ENCODE data around the gene OCSTAMP. TPM values are rescaled to one million over a fixed set of nuclear protein-coding genes. Genes with fewer than 3 reads are reported as not detected.

Gene OCSTAMP
- total and polyA plus RNA-seq, 7 experiments from 2014 or later, result not detected

DNA sequence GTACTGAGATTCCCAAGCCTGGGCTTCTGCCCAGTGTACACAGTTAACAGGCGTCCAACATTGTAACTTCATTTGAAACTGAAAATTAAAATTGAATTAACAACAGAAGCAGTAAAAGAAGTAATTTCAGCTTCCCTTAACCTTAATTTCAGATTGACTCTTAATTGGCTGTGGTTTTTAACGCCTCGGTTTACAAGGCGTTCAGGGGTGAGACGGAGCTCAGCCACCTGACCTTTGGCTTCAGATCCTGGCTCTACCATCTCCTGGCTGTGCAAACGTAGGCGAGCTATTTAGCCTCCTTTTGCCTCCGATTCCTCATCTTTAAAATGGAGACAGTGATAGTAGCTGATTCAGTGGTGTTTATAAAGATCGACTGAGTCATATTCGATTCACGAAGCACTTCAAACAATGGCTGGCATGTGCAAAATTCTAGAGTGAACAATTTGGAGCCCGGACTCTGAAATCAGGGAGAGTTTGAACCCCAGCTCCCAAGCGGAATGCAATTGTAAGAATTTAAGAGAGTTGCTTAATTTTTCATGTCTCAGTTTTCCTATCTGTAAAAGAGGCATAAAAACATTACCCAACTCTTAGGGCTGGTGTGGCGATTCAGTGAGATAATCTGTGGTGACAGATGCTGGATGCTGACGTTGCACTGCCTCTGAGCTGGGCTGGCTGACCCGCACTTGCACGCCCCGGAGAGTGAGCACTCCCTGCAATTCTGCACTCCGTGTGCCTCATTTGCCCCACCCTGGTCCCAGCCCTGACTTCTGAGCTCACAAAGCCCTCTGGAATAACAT is 23.5 kb upstream of the OCSTAMP start:
- H3K9me3 Mint-ChIP-seq, result peaks cover 0 to 3% (median 0%) of the 10 kb centered on the region in 11 donors
- no peak for DNase-seq
- Histone ChIP-seq H3K27me3 (ENCODE audit: control insufficient read depth in 2 of 2, insufficient read depth in 2 of 2, low read length in 2 of 2) (no peaks in the 10 kb centered on the region), H3K27ac (ENCODE audit: low read depth, low read length) (no peak overlapping the region), H3K36me3 (ENCODE audit: control insufficient read depth in 2 of 3, insufficient read depth in 3 of 3, low read length in 3 of 3) (no peaks in the 10 kb centered on the region), H3K4me3 (ENCODE audit: low read length) (no peak overlapping the region), H3K9me3 (ENCODE audit: control insufficient read depth in 2 of 3, low read length in 3 of 3) (no peaks in the 10 kb centered on the region), H3K4me1 (ENCODE audit: control insufficient read depth in 2 of 2, insufficient read depth in 2 of 2, low read length in 2 of 2) (no peaks in the 10 kb centered on the region)
- H3K36me3 Mint-ChIP-seq, result no peaks in the 10 kb centered on the region
- CTCF ChIA-PET, result no interaction called here
- H3K4me3 Mint-ChIP-seq, result no peak overlapping the region
- POLR2A ChIA-PET, result no interaction called here
- peaks cover 0 to 8% (median 0%) of the 10 kb centered on the region in 7 donors for H3K4me1 Mint-ChIP-seq
- H3K27ac Mint-ChIP-seq, result no peak overlapping the region
- peaks cover 0 to 36% (median 8%) of the 10 kb centered on the region in 5 donors for H3K27me3 Mint-ChIP-seq
- intact Hi-C loops (cut with micrococcal nuclease), result no loop called here
- ATAC-seq, result no peak

DNA sequence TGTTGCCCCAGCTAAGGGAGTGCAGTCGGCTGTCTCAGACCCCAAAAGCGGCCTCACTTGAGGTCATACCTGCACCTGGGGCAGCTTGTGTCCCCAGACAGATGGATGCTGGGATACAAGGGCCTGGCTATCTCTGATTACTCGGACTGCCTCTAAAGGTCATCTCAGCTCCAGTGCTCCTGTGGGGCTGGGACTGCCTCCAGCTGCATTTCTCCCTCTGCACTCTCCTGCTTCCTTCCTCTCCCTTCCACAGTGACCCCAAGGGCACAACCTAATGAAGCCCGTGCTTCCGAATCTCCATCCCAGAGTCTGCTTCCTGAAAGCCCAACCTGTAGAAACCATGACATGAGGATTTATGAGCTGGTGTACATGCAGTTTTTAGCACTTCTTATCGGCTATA is 22.8 kb upstream of the OCSTAMP start:
- ATAC-seq, result no peak

DNA sequence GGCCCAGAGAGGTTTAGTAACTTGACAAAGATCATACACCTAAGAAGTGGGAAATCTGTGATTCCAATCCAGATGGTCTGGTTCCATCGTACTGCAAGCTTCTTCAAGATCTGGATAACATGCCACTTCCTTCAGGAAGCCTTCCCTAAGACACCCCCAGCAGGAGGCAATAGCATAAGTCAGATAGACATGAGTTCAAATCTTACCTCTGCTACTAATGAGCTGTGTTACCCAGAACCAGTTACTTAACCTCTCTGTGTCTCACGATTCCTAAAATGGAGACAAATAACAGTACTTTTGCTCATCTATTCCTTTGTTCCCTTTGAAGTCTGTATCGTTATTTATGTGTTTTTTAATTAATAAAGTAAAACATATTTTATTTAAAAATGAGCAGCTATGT is 22.3 kb upstream of the OCSTAMP start:
- Histone ChIP-seq H3K4me1 (ENCODE audit: control insufficient read depth in 2 of 2, insufficient read depth in 2 of 2, low read length in 2 of 2) (no peaks in the 10 kb centered on the region), H3K9me3 (ENCODE audit: control insufficient read depth in 2 of 3, low read length in 3 of 3) (no peaks in the 10 kb centered on the region), H3K36me3 (ENCODE audit: control insufficient read depth in 2 of 3, insufficient read depth in 3 of 3, low read length in 3 of 3) (no peaks in the 10 kb centered on the region), H3K27me3 (ENCODE audit: control insufficient read depth in 2 of 2, insufficient read depth in 2 of 2, low read length in 2 of 2) (no peaks in the 10 kb centered on the region), H3K4me3 (ENCODE audit: low read length) (no peak overlapping the region), H3K27ac (ENCODE audit: low read depth, low read length) (no peak overlapping the region)
- ChIA-PET CTCF (no interaction called here), POLR2A (no interaction called here)
- Mint-ChIP-seq H3K36me3 (no peaks in the 10 kb centered on the region), H3K27me3 (peaks cover under 1 to 34% (median 8%) of the 10 kb centered on the region in 5 donors), H3K9me3 (peaks cover 0 to 3% (median 0%) of the 10 kb centered on the region in 11 donors), H3K27ac (no peak overlapping the region), H3K4me3 (no peak overlapping the region), H3K4me1 (peaks cover 0 to 8% (median 0%) of the 10 kb centered on the region in 7 donors)
- no peak for ATAC-seq
- intact Hi-C loops (cut with micrococcal nuclease), result no loop called here
- no peak for DNase-seq

More for the DNA sequence above, 22.8 kb upstream of the OCSTAMP start:
- H3K27ac ChIP-seq (ENCODE audit: low read depth, low read length), result no peak overlapping the region
- no peaks in the 10 kb centered on the region for H3K9me3 ChIP-seq (ENCODE audit: control insufficient read depth in 2 of 3, low read length in 3 of 3)
- Mint-ChIP-seq H3K27ac (no peak overlapping the region), H3K4me1 (peaks cover 0 to 8% (median 0%) of the 10 kb centered on the region in 7 donors), H3K9me3 (peaks cover 0 to 3% (median 0%) of the 10 kb centered on the region in 11 donors), H3K4me3 (no peak overlapping the region), H3K27me3 (peaks cover 0 to 34% (median 8%) of the 10 kb centered on the region in 5 donors), H3K36me3 (no peaks in the 10 kb centered on the region)
- intact Hi-C loops (cut with micrococcal nuclease), result no loop called here
- ChIA-PET POLR2A (no interaction called here), CTCF (no interaction called here)
- no peak for DNase-seq
- no peaks in the 10 kb centered on the region for H3K27me3 ChIP-seq (ENCODE audit: control insufficient read depth in 2 of 2, insufficient read depth in 2 of 2, low read length in 2 of 2)
- no peaks in the 10 kb centered on the region for H3K36me3 ChIP-seq (ENCODE audit: control insufficient read depth in 2 of 3, insufficient read depth in 3 of 3, low read length in 3 of 3)
- no peaks in the 10 kb centered on the region for H3K4me1 ChIP-seq (ENCODE audit: control insufficient read depth in 2 of 2, insufficient read depth in 2 of 2, low read length in 2 of 2)
- H3K4me3 ChIP-seq (ENCODE audit: low read length), result no peak overlapping the region

DNA sequence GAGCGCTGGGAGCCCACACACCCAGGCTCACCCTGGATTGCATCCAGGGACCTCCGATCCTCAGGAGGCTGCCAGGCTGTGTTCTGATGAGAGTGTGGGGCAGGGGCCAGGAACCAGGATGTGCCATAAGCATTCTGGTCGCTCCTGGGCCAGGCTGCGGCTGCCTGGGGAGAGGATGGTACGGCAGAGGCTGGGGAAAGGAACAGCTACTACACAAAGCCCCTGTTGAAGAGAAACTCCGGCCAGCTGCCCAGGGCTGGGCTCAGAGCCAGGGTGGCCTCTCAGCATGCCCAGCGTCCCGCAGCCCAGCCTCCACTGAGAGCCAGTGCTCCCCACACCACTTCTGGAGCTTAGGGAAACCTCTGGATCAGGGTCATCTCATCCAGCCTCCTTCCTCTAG is 21.7 kb upstream of the OCSTAMP start:
- H3K4me1 ChIP-seq (ENCODE audit: control insufficient read depth in 2 of 2, insufficient read depth in 2 of 2, low read length in 2 of 2), result no peaks in the 10 kb centered on the region
- ATAC-seq (no peak), DNase-seq (no peak)
- intact Hi-C loops (cut with micrococcal nuclease), result no loop called here
- H3K4me1 Mint-ChIP-seq, result peaks cover 0 to 8% (median 0%) of the 10 kb centered on the region in 7 donors
- H3K4me3 ChIP-seq (ENCODE audit: low read length), result no peak overlapping the region
- no peaks in the 10 kb centered on the region for H3K36me3 ChIP-seq (ENCODE audit: control insufficient read depth in 2 of 3, insufficient read depth in 3 of 3, low read length in 3 of 3)
- H3K36me3 Mint-ChIP-seq, result no peaks in the 10 kb centered on the region
- H3K27ac ChIP-seq (ENCODE audit: low read depth, low read length), result no peak overlapping the region
- no peak overlapping the region for H3K4me3 Mint-ChIP-seq
- POLR2A ChIA-PET, result no interaction called here
- peaks cover 0 to 3% (median 0%) of the 10 kb centered on the region in 11 donors for H3K9me3 Mint-ChIP-seq
- H3K27me3 Mint-ChIP-seq, result peaks cover 6 to 34% (median 13%) of the 10 kb centered on the region in 5 donors
- no peak overlapping the region for H3K27ac Mint-ChIP-seq
- no peaks in the 10 kb centered on the region for H3K9me3 ChIP-seq (ENCODE audit: control insufficient read depth in 2 of 3, low read length in 3 of 3)
- H3K27me3 ChIP-seq (ENCODE audit: control insufficient read depth in 2 of 2, insufficient read depth in 2 of 2, low read length in 2 of 2), result no peaks in the 10 kb centered on the region
- CTCF ChIA-PET, result no interaction called here

DNA sequence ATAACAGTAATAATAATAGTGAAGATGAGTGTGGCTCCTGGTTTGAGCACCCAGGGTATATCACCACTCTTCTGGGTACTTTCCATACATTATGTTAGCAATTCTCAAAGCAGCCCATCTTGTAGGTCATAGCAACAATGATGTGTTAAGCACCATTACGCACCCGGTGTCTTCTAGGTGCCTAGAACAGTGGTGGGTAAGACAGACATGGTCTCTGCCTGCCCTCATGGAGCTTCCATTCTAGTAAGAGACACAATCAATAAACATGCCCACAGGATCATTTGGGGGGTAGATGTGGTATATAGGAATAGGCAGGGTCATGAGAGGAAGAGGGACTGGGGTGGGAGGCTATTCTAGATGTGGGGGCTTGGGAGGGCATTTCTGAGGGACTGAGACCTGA is 21.0 kb upstream of the OCSTAMP start:
- peaks cover 0 to 8% (median 0%) of the 10 kb centered on the region in 7 donors for H3K4me1 Mint-ChIP-seq
- H3K27me3 Mint-ChIP-seq, result peaks cover 6 to 35% (median 13%) of the 10 kb centered on the region in 5 donors
- no peak for ATAC-seq
- no peaks in the 10 kb centered on the region for H3K9me3 ChIP-seq (ENCODE audit: control insufficient read depth in 2 of 3, low read length in 3 of 3)
- ChIA-PET POLR2A (no interaction called here), CTCF (no interaction called here)
- H3K27ac Mint-ChIP-seq, result no peak overlapping the region
- no peak overlapping the region for H3K4me3 Mint-ChIP-seq
- H3K4me1 ChIP-seq (ENCODE audit: control insufficient read depth in 2 of 2, insufficient read depth in 2 of 2, low read length in 2 of 2), result no peaks in the 10 kb centered on the region
- H3K9me3 Mint-ChIP-seq, result peaks cover 0 to 3% (median 0%) of the 10 kb centered on the region in 11 donors
- H3K27ac ChIP-seq (ENCODE audit: low read depth, low read length), result no peak overlapping the region
- H3K27me3 ChIP-seq (ENCODE audit: control insufficient read depth in 2 of 2, insufficient read depth in 2 of 2, low read length in 2 of 2), result no peaks in the 10 kb centered on the region
- no peaks in the 10 kb centered on the region for H3K36me3 Mint-ChIP-seq
- intact Hi-C loops (cut with micrococcal nuclease), result no loop called here
- H3K36me3 ChIP-seq (ENCODE audit: control insufficient read depth in 2 of 3, insufficient read depth in 3 of 3, low read length in 3 of 3), result no peaks in the 10 kb centered on the region
- no peak overlapping the region for H3K4me3 ChIP-seq (ENCODE audit: low read length)
- no peak for DNase-seq

DNA sequence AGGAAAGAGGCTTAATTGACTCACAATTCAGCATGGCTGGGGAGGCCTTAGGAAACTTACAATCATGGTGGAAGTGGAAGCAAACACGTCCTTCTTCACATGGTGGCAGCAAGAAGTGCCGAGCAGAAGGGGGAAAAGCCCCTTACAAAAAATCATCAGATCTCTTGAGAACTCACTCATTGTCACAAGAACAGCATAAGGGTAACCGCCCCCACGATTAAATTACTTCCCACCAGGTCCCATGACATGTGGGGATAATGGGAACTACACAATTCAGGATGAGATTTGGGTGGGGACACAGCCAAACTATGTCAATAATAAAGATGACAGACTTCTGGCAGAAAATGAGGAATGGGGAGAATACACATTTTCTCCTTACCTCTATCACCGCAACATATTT is 20.5 kb upstream of the OCSTAMP start:
- Histone ChIP-seq H3K36me3 (ENCODE audit: control insufficient read depth in 2 of 3, insufficient read depth in 3 of 3, low read length in 3 of 3) (no peaks in the 10 kb centered on the region), H3K4me1 (ENCODE audit: control insufficient read depth in 2 of 2, insufficient read depth in 2 of 2, low read length in 2 of 2) (no peaks in the 10 kb centered on the region), H3K27ac (ENCODE audit: low read depth, low read length) (no peak overlapping the region), H3K27me3 (ENCODE audit: control insufficient read depth in 2 of 2, insufficient read depth in 2 of 2, low read length in 2 of 2) (no peaks in the 10 kb centered on the region), H3K9me3 (ENCODE audit: control insufficient read depth in 2 of 3, low read length in 3 of 3) (no peaks in the 10 kb centered on the region), H3K4me3 (ENCODE audit: low read length) (no peak overlapping the region)
- Mint-ChIP-seq H3K27me3 (peaks cover 6 to 34% (median 13%) of the 10 kb centered on the region in 5 donors), H3K36me3 (no peaks in the 10 kb centered on the region), H3K9me3 (peaks cover 0 to 3% (median 0%) of the 10 kb centered on the region in 11 donors), H3K27ac (no peak overlapping the region), H3K4me3 (no peak overlapping the region), H3K4me1 (peaks cover 0 to 5% (median 0%) of the 10 kb centered on the region in 7 donors)
- no peak for ATAC-seq
- no peak for DNase-seq
- ChIA-PET POLR2A (interaction anchor here (0.8 kb wide), 1 partner anchor 21 kb away, joined by 3 read pairs; the partner anchor contains the start of gene OCSTAMP), CTCF (no interaction called here)
- intact Hi-C loops (cut with micrococcal nuclease), result no loop called here

DNA sequence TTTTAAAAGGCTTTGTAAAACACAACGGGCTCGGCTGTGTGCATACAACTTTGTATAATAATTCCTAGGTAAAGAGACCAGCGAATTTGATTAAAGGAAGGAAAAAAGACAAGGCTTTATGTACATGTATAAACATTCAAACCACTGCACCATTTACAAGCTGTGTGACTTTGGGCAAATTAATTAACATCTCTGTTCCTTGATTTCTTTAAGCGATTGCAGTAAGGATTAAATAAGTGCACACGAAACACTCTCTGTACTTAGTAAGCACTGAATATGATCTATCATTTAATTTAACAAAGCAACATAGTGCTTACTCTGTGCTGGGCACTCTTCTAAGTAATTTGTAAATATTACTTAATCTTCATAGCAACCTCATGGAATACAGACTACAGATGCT is 19.5 kb upstream of the OCSTAMP start:
- peaks cover 6 to 36% (median 16%) of the 10 kb centered on the region in 5 donors for H3K27me3 Mint-ChIP-seq
- H3K4me3 Mint-ChIP-seq, result no peak overlapping the region
- POLR2A ChIA-PET, result interaction anchor here (0.8 kb wide), 1 partner anchor 20 kb away, joined by 3 read pairs; the partner anchor contains the start of gene OCSTAMP
- CTCF ChIA-PET, result no interaction called here
- Histone ChIP-seq H3K27ac (ENCODE audit: low read depth, low read length) (no peak overlapping the region), H3K9me3 (ENCODE audit: control insufficient read depth in 2 of 3, low read length in 3 of 3) (no peaks in the 10 kb centered on the region), H3K27me3 (ENCODE audit: control insufficient read depth in 2 of 2, insufficient read depth in 2 of 2, low read length in 2 of 2) (no peaks in the 10 kb centered on the region), H3K4me1 (ENCODE audit: control insufficient read depth in 2 of 2, insufficient read depth in 2 of 2, low read length in 2 of 2) (no peaks in the 10 kb centered on the region), H3K4me3 (ENCODE audit: low read length) (no peak overlapping the region), H3K36me3 (ENCODE audit: control insufficient read depth in 2 of 3, insufficient read depth in 3 of 3, low read length in 3 of 3) (no peaks in the 10 kb centered on the region)
- no peaks in the 10 kb centered on the region for H3K36me3 Mint-ChIP-seq
- no peaks in the 10 kb centered on the region for H3K4me1 Mint-ChIP-seq
- intact Hi-C loops (cut with micrococcal nuclease), result no loop called here
- H3K27ac Mint-ChIP-seq, result no peak overlapping the region
- DNase-seq, result no peak
- peaks cover 0 to 3% (median 0%) of the 10 kb centered on the region in 11 donors for H3K9me3 Mint-ChIP-seq
- no peak for ATAC-seq
